K562 (cell line): Measurements from ENCODE around the gene SLC44A2. TPM values are rescaled to one million over a fixed set of nuclear protein-coding genes. Genes with fewer than 3 reads are reported as not detected.
A peak's percentile ranks its signal among the peaks of the same experiment; 100 is the strongest.

ENCODE experiments used
- CXXC5 ChIP-seq: fragments of 250-450 bp; sonication (Bioruptor Pico); IDR thresholded peaks from 2 replicates; pipeline ENCODE4 v1.8.0; 2022; ENCODE audit warnings: inconsistent platforms, mild to moderate bottlenecking, moderate library complexity
- EP400 ChIP-seq: fragments of 450-650 bp; IDR thresholded peaks from 2 replicates; pipeline ENCODE4 v1.6.1; 2017; ENCODE audit warnings: antibody characterized with exemption, mild to moderate bottlenecking, moderate library complexity
- HDAC1 ChIP-seq, 2 experiments: fragments of 450-650 bp; IDR thresholded peaks; 2 replicates each; pipeline ENCODE4 v1.6.1; 2016 to 2017; ENCODE audit warnings: inconsistent platforms in 1 of 2, mild to moderate bottlenecking in 1 of 2, moderate library complexity in 1 of 2
- HSF4 ChIP-seq: fragments of 250-450 bp; sonication (Bioruptor Pico); IDR thresholded peaks from 2 replicates; pipeline ENCODE4 v2.1.2; 2022; ENCODE audit warnings: mild to moderate bottlenecking, moderate library complexity, borderline replicate concordance
- RBM22 ChIP-seq: fragments of 200-400 bp; formaldehyde crosslinking; IDR thresholded peaks from 2 replicates; pipeline ENCODE4 v1.6.1; 2018; ENCODE audit warnings: low read length, low read depth; ENCODE audit not compliant: poor library complexity, severe bottlenecking
- SMAD4 ChIP-seq: fragments of 250-450 bp; sonication (Bioruptor Pico); conservative IDR thresholded peaks from 2 replicates; pipeline ENCODE4 v1.8.0; 2021; ENCODE audit warnings: inconsistent platforms, mild to moderate bottlenecking, moderate library complexity
- STAT5A ChIP-seq: IDR thresholded peaks from 2 replicates; pipeline ENCODE4 v1.6.1; 2012; ENCODE audit warnings: low read length, inconsistent platforms, borderline replicate concordance
- SUPT5H ChIP-seq: fragments of 450-650 bp; IDR thresholded peaks from 2 replicates; pipeline ENCODE4 v1.6.1; 2016
- TAF7 ChIP-seq: fragments of 450-650 bp; IDR thresholded peaks from 2 replicates; pipeline ENCODE4 v1.6.1; 2016; ENCODE audit warnings: missing genetic modification characterization, missing compliant biosample characterization
- ZKSCAN8 ChIP-seq: fragments of 200-800 bp; sonication (Bioruptor generic); IDR thresholded peaks from 2 replicates; pipeline ENCODE4 v1.6.1; 2016; ENCODE audit warnings: missing genetic modification characterization, missing compliant biosample characterization
- ZNF311 ChIP-seq: fragments of 250-450 bp; sonication (Bioruptor Pico); IDR thresholded peaks from 2 replicates; pipeline ENCODE4 v1.4.0; 2020; ENCODE audit warnings: mild to moderate bottlenecking, moderate library complexity
- ZNF431 ChIP-seq: sonication (generic); formaldehyde crosslinking; IDR thresholded peaks from 2 replicates; pipeline ENCODE4 v1.8.0; 2022; ENCODE audit warnings: mild to moderate bottlenecking, missing genetic modification reagents
- ZZZ3 ChIP-seq: fragments of 450-650 bp; IDR thresholded peaks from 2 replicates; pipeline ENCODE4 v1.6.1; 2016; ENCODE audit warnings: antibody characterized with exemption, mild to moderate bottlenecking, moderate library complexity
- polyA plus RNA-seq, 8 experiments: library from polyadenylated mRNA; depleted of rRNA in 4 of 8; stranded (reverse) in 5 of 8; unstranded in 3 of 8; fragments of >200 nt; fragmentation: Nextera tagmentation in 2 of 8; fragmentation: Illumina TruSeq in 1 of 8; extraction: Ambion mirVana in 2 of 8; extraction: Trizol in 1 of 8; gene quantifications; 2 replicates each; pipeline versions ENCODE4 v1.2.1 to v1.2.3, GENCODE V29; 2011 to 2014; ENCODE audit warnings: inconsistent platforms in 1 of 8, missing spikeins in 1 of 8
- total RNA-seq, 7 experiments: library from RNA; depleted of rRNA in 6 of 7; stranded (reverse); fragments of >200 nt in 6 of 7; fragmentation: Illumina TruSeq in 2 of 7; extraction: Trizol in 2 of 7; gene quantifications; 2 replicates each; pipeline versions ENCODE4 v1.2.1 to v1.2.3, GENCODE V29; 2011 to 2021; ENCODE audit warnings: low replicate concordance in 1 of 7
- TF ChIP-seq, protein P1 (sequence below): conservative IDR thresholded peaks from 2 replicates; pipeline ENCODE4 v1.6.1; 2011; ENCODE audit warnings: low read depth, mild to moderate bottlenecking, low read length; ENCODE audit not compliant: control insufficient read depth
- TF ChIP-seq, protein P2 (sequence below): fragments of 200-800 bp; sonication (Bioruptor generic); IDR thresholded peaks from 2 replicates; pipeline ENCODE4 v1.6.1; 2017; ENCODE audit warnings: missing genetic modification characterization, missing compliant biosample characterization
- TF ChIP-seq, protein P3 (sequence below), 2 experiments: fragments of 450-650 bp; IDR thresholded peaks; 2 replicates each; pipeline ENCODE4 v1.6.1; 2018; ENCODE audit warnings: mild to moderate bottlenecking in 2 of 2, low read depth in 1 of 2; ENCODE audit not compliant: partially characterized antibody in 2 of 2
- TF ChIP-seq, protein P4 (sequence below), 2 experiments: fragments of 450-650 bp; conservative IDR thresholded peaks; 2 replicates each; pipeline ENCODE4 v1.6.1; 2017; ENCODE audit warnings: mild to moderate bottlenecking in 2 of 2, moderate library complexity in 2 of 2
- TF ChIP-seq, protein P5 (sequence below): fragments of 250-450 bp; sonication (Bioruptor Pico); IDR thresholded peaks from 2 replicates; pipeline ENCODE4 v1.8.0; 2022; ENCODE audit warnings: moderate library complexity, mild to moderate bottlenecking, inconsistent platforms

SLC44A2 gene
- total and polyA plus RNA-seq, 9 of the 15 experiments (the other 6 are each of a cell fraction or from before 2014, with no cell fraction given), result 1.1 to 34.2 (median 8.1) TPM

DNA sequence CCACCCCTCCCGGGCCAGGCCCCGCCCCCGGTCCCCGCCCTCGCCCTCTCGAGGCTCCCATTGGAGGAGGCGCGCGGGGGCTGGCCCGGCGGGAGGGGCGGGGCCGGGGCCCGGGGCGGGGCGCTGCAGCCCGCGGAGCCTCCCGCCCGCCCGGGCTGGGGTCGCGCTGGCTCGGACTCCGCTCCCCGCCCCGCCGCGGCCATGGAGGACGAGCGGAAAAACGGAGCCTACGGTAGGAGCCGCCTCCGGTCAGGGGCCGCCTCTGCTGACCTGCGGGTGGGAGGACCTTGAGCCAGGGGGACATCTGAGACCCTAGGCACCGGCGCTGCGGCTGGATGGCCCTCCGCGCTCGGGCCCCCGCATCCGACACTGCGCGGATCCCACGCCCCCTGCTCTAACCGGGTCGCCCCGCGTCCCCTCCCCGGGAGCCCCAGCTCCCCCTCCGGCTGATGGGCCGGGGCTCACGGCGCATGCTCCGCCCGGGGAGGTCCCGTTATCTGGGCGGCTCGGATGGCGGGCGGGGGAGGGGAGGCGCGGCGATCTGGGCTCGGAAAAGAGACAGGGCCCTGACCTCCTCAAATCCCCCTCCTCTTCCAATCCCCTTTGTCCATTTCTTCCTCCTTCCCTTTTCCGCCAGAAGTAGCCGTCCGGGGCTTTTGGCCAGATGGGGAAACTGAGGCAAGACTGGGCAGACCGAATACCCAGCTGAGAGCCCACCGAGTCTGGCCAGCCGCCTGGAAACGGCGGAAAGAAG, 22.8 kb upstream of the SLC44A2 start (continued):
- TF ChIP-seq, protein P1, sequence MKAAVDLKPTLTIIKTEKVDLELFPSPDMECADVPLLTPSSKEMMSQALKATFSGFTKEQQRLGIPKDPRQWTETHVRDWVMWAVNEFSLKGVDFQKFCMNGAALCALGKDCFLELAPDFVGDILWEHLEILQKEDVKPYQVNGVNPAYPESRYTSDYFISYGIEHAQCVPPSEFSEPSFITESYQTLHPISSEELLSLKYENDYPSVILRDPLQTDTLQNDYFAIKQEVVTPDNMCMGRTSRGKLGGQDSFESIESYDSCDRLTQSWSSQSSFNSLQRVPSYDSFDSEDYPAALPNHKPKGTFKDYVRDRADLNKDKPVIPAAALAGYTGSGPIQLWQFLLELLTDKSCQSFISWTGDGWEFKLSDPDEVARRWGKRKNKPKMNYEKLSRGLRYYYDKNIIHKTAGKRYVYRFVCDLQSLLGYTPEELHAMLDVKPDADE, result peak; percentile 20; the same call in 1 of the 2 replicates
- TF ChIP-seq ZZZ3 (no peak), HSF4 (no peak), SUPT5H (peak; percentile 64), STAT5A (no peak), CXXC5 (CRISPR knock-in tag) (peak; percentile 43), SMAD4 (CRISPR knock-in tag) (peak; percentile 35; the same call in 1 of the 2 replicates), ZKSCAN8 (CRISPR knock-in tag) (no peak), HDAC1 (IDR thresholded peaks at IDR 0.05) (peak in 1 of 2 experiments; percentile 31; a peak in 1 of 4 replicates), EP400 (peak; percentile 32; the same call in 1 of the 2 replicates), ZNF431 (CRISPR knock-in tag) (no peak; the same call in 1 of the 2 replicates), TAF7 (tag) (no peak), RBM22 (no peak), ZNF311 (CRISPR knock-in tag) (no peak)
- TF ChIP-seq, protein P2, sequence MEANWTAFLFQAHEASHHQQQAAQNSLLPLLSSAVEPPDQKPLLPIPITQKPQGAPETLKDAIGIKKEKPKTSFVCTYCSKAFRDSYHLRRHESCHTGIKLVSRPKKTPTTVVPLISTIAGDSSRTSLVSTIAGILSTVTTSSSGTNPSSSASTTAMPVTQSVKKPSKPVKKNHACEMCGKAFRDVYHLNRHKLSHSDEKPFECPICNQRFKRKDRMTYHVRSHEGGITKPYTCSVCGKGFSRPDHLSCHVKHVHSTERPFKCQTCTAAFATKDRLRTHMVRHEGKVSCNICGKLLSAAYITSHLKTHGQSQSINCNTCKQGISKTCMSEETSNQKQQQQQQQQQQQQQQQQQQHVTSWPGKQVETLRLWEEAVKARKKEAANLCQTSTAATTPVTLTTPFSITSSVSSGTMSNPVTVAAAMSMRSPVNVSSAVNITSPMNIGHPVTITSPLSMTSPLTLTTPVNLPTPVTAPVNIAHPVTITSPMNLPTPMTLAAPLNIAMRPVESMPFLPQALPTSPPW (CRISPR knock-in tag), result peak; percentile 82
- TF ChIP-seq, protein P3, sequence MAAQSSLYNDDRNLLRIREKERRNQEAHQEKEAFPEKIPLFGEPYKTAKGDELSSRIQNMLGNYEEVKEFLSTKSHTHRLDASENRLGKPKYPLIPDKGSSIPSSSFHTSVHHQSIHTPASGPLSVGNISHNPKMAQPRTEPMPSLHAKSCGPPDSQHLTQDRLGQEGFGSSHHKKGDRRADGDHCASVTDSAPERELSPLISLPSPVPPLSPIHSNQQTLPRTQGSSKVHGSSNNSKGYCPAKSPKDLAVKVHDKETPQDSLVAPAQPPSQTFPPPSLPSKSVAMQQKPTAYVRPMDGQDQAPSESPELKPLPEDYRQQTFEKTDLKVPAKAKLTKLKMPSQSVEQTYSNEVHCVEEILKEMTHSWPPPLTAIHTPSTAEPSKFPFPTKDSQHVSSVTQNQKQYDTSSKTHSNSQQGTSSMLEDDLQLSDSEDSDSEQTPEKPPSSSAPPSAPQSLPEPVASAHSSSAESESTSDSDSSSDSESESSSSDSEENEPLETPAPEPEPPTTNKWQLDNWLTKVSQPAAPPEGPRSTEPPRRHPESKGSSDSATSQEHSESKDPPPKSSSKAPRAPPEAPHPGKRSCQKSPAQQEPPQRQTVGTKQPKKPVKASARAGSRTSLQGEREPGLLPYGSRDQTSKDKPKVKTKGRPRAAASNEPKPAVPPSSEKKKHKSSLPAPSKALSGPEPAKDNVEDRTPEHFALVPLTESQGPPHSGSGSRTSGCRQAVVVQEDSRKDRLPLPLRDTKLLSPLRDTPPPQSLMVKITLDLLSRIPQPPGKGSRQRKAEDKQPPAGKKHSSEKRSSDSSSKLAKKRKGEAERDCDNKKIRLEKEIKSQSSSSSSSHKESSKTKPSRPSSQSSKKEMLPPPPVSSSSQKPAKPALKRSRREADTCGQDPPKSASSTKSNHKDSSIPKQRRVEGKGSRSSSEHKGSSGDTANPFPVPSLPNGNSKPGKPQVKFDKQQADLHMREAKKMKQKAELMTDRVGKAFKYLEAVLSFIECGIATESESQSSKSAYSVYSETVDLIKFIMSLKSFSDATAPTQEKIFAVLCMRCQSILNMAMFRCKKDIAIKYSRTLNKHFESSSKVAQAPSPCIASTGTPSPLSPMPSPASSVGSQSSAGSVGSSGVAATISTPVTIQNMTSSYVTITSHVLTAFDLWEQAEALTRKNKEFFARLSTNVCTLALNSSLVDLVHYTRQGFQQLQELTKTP (IDR thresholded peaks at IDR 0.05; ENCODE audit: low read depth in 1 of 2, partially characterized antibody in 2 of 2), result peak in 1 of 2 experiments; percentile 23
- TF ChIP-seq, protein P4, sequence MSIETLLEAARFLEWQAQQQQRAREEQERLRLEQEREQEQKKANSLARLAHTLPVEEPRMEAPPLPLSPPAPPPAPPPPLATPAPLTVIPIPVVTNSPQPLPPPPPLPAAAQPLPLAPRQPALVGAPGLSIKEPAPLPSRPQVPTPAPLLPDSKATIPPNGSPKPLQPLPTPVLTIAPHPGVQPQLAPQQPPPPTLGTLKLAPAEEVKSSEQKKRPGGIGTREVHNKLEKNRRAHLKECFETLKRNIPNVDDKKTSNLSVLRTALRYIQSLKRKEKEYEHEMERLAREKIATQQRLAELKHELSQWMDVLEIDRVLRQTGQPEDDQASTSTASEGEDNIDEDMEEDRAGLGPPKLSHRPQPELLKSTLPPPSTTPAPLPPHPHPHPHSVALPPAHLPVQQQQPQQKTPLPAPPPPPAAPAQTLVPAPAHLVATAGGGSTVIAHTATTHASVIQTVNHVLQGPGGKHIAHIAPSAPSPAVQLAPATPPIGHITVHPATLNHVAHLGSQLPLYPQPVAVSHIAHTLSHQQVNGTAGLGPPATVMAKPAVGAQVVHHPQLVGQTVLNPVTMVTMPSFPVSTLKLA (conservative IDR thresholded peaks at IDR 0.05), result peak in 1 of 2 experiments; percentile 50; a peak in 1 of 4 replicates
- TF ChIP-seq, protein P5, sequence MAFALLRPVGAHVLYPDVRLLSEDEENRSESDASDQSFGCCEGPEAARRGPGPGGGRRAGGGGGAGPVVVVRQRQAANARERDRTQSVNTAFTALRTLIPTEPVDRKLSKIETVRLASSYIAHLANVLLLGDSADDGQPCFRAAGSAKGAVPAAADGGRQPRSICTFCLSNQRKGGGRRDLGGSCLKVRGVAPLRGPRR (CRISPR knock-in tag), result 0 out of 2 replicates have a peak, but pooled peaks have one; percentile 21
